ENCODE results near the gene ZSWIM8.

DNA sequence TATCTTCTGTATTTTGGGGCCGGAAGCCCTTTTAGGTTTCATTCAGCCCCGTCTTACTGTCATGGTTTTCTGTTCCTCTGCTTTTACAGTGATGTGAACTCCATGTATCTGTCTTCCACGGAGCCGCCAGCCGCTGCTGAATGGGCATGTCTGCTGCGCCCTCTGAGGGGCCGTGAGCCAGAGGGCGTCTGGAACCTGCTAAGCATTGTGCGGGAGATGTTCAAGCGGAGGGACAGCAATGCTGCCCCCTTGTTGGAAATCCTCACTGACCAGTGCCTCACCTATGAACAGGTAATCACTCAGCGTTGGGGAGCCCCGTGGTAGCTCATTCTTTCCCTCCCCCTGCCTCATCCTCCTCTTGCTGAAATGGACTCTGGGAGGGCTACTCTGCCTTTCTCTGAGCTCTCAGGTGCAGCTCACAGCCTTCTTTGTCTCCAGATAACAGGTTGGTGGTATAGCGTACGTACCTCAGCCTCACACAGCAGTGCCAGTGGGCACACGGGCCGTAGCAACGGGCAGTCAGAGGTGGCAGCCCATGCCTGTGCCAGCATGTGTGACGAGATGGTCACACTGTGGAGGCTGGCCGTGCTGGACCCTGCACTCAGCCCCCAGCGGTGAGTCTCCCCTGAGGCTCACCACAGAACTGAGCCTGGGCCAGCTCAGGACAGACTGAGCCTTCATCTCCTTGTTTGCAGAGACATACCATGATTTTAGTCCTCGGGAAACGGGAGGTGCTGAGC, 5.7 kb downstream of the ZSWIM8 start:
- TF ChIP-seq, protein P1, sequence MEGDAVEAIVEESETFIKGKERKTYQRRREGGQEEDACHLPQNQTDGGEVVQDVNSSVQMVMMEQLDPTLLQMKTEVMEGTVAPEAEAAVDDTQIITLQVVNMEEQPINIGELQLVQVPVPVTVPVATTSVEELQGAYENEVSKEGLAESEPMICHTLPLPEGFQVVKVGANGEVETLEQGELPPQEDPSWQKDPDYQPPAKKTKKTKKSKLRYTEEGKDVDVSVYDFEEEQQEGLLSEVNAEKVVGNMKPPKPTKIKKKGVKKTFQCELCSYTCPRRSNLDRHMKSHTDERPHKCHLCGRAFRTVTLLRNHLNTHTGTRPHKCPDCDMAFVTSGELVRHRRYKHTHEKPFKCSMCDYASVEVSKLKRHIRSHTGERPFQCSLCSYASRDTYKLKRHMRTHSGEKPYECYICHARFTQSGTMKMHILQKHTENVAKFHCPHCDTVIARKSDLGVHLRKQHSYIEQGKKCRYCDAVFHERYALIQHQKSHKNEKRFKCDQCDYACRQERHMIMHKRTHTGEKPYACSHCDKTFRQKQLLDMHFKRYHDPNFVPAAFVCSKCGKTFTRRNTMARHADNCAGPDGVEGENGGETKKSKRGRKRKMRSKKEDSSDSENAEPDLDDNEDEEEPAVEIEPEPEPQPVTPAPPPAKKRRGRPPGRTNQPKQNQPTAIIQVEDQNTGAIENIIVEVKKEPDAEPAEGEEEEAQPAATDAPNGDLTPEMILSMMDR (IDR thresholded peaks at IDR 0.05), result no peak
- TF ChIP-seq ZFX (IDR thresholded peaks at IDR 0.05; ENCODE audit: borderline replicate concordance), result no peak
